ENCODE results near the gene DNHD1. TPM values are rescaled to one million over a fixed set of nuclear protein-coding genes. Genes with fewer than 3 reads are reported as not detected.
A peak's percentile ranks its signal among the peaks of the same experiment; 100 is the strongest.

The DNHD1 gene
- total RNA-seq, 4 donors from 2014 or later = 3.4 to 10.5 (median 4.3) TPM

DNA sequence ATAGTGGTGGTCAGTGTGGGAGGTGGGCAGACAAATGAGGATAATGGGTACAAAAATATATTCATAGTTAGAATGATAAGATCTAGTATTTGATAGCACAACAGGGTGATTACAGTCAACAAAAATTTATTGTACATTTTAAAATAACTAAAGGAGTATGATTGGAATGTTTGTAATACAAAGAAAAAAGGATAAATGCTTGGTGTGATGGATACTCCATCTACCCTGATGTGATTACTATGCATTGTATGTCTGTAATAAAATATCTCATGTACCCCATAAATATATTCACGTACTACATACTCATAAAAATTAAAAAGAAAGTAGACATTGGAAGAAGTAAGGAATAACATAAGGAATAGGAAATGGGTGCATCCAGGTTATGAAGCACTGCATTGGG is 90.9 kb downstream of the DNHD1 start:
- TF ChIP-seq POLR2A (IDR thresholded peaks at IDR 0.05) = no peak
- Histone ChIP-seq H3K27me3 (no peaks in the 10 kb centered on the region), H3K36me3 (peaks cover 0 to 8% of the 10 kb centered on the region in 2 donors), H3K27ac (peak overlapping the region in 3 of 4 donors; percentile 33 to 46 (median 44)), H3K4me1 (peaks cover 0 to 3% of the 10 kb centered on the region in 2 donors), H3K9me3 (peaks cover 0 to 14% (median 0%) of the 10 kb centered on the region in 3 donors), H3K4me3 (no peak overlapping the region)
- ATAC-seq (no peak), DNase-seq (no peak)
- in situ Hi-C loops (cut with MboI; ENCODE audit: low sequenced_read_pairs in 4 of 4) (no loop called here), intact Hi-C loops (cut with DNase I; ENCODE audit: low total_unique reads) (no loop called here)

DNA sequence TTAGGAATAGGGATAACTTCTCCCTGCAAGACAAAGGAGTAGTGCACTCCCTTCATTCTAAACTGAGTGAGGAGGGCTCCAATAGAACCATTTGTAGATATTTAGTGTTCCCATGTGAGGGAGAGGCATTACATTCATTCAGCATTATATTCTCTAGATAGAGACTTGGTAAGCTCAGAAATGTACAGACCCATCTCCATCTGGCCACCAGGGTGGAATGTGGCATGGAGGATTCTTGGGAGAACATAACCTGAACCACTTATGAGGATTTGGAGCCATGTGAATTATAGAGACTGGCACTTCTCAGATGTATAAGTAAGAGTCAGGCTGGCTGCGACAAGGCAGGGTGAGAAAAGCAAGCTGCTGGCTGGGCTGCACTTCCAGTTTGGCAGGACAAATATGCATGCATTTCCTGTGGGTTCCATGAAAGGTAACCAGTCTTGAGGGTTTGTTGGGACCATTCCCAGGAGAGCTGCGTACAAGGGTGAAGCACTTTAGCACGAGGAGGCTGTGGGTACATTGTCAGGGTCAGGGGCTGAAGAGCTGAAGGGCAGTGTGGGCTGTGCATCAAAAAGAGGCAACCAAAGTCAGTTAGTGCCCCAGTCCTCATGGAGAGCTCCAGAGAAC is 97.2 kb downstream of the DNHD1 start:
- H3K4me3 ChIP-seq = no peak overlapping the region
- no peaks in the 10 kb centered on the region for H3K27me3 ChIP-seq
- ATAC-seq (no peak), DNase-seq (no peak)
- TF ChIP-seq, protein P1, sequence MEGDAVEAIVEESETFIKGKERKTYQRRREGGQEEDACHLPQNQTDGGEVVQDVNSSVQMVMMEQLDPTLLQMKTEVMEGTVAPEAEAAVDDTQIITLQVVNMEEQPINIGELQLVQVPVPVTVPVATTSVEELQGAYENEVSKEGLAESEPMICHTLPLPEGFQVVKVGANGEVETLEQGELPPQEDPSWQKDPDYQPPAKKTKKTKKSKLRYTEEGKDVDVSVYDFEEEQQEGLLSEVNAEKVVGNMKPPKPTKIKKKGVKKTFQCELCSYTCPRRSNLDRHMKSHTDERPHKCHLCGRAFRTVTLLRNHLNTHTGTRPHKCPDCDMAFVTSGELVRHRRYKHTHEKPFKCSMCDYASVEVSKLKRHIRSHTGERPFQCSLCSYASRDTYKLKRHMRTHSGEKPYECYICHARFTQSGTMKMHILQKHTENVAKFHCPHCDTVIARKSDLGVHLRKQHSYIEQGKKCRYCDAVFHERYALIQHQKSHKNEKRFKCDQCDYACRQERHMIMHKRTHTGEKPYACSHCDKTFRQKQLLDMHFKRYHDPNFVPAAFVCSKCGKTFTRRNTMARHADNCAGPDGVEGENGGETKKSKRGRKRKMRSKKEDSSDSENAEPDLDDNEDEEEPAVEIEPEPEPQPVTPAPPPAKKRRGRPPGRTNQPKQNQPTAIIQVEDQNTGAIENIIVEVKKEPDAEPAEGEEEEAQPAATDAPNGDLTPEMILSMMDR (IDR thresholded peaks at IDR 0.05 in 4 of 5, conservative IDR thresholded peaks at IDR 0.05 in 1 of 5) = no peak
- no peak for TF ChIP-seq POLR2A (IDR thresholded peaks at IDR 0.05)
- in situ Hi-C loops (cut with MboI; ENCODE audit: low sequenced_read_pairs in 4 of 4) = no loop called here
- peaks cover 0 to 37% of the 10 kb centered on the region in 2 donors for H3K36me3 ChIP-seq
- no peaks in the 10 kb centered on the region for H3K9me3 ChIP-seq
- intact Hi-C loops (cut with DNase I; ENCODE audit: low total_unique reads) = no loop called here
- peaks cover 4 to 16% of the 10 kb centered on the region in 2 donors for H3K4me1 ChIP-seq
- peak overlapping the region in 1 of 4 donors; percentile 21 for H3K27ac ChIP-seq

DNA sequence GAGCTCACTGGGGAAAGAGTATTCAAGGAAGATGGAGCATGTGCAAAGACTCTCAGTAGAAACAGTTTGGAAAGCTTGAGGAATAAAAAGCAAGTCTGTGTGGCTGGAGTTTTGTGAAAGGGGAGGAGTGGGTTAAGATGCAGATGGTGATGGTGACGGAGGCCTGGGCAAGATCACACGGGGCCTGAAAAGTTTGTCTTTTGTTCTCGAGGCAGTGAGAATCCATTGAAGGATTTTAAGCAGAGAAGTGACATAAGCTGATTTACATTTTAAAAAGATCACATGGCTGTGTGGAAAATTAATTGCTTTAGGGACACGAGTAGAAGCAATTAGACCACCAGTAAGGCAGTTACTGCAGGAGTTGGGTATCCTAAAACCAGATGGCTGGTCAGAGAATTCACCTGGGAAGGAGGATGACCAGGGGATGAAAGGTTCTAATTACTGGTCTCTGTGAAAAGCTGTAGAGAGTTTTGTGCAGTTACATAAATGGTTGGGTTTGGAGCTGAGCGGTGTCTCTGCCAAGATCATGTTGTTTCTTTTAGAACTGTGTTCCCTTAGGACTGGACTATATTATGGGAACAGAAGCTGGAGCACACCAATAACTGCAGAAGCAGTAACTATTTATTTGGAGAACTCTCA is 99.3 kb downstream of the DNHD1 start:
- H3K27me3 ChIP-seq = no peaks in the 10 kb centered on the region
- intact Hi-C loops (cut with DNase I; ENCODE audit: low total_unique reads) = no loop called here
- in situ Hi-C loops (cut with MboI; ENCODE audit: low sequenced_read_pairs in 4 of 4) = no loop called here
- TF ChIP-seq POLR2A (IDR thresholded peaks at IDR 0.05) = no peak
- TF ChIP-seq, protein P1 (IDR thresholded peaks at IDR 0.05 in 4 of 5, conservative IDR thresholded peaks at IDR 0.05 in 1 of 5) = no peak
- peaks cover 0 to 58% of the 10 kb centered on the region in 2 donors for H3K36me3 ChIP-seq
- peak; percentile 24 to 32 for ATAC-seq
- no peak for DNase-seq
- H3K27ac ChIP-seq = peak overlapping the region; percentile 31 to 55 (median 38)
- no peaks in the 10 kb centered on the region for H3K9me3 ChIP-seq
- H3K4me3 ChIP-seq = no peak overlapping the region
- H3K4me1 ChIP-seq = peaks cover 4 to 18% of the 10 kb centered on the region in 2 donors

DNA sequence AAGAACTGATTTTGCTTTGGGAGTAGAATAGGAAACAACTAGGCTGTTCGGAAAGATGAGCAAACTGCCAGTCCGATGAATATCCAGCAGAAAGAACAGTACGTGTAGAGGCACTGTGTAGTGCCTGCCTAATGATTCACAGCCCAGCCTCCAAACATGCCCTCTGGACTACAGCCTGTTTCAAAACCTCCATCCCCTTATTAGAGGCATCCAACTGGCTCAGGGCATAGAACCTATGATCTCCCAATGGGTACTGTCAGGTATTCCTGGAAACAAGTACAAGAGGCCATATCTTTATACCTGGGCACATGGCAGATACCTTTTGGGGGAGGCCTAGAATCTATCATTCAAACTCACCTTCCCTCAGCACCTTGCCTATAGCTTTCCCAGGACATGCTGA is 101.5 kb downstream of the DNHD1 start:
- intact Hi-C loops (cut with DNase I; ENCODE audit: low total_unique reads) = no loop called here
- in situ Hi-C loops (cut with MboI; ENCODE audit: low sequenced_read_pairs in 4 of 4) = no loop called here
- Histone ChIP-seq H3K9me3 (no peaks in the 10 kb centered on the region), H3K27ac (no peak overlapping the region), H3K36me3 (peaks cover 0 to 57% of the 10 kb centered on the region in 2 donors), H3K4me3 (no peak overlapping the region), H3K27me3 (no peaks in the 10 kb centered on the region), H3K4me1 (peaks cover 17 to 33% of the 10 kb centered on the region in 2 donors)
- no peak for ATAC-seq
- TF ChIP-seq, protein P1 (IDR thresholded peaks at IDR 0.05 in 4 of 5, conservative IDR thresholded peaks at IDR 0.05 in 1 of 5) = no peak
- no peak for TF ChIP-seq POLR2A (IDR thresholded peaks at IDR 0.05)
- no peak for DNase-seq

- no peak for DNase-seq
- H3K27me3 ChIP-seq = no peaks in the 10 kb centered on the region
- peaks cover 0 to 52% of the 10 kb centered on the region in 2 donors for H3K36me3 ChIP-seq
- H3K27ac ChIP-seq = no peak overlapping the region
- in situ Hi-C loops (cut with MboI; ENCODE audit: low sequenced_read_pairs in 4 of 4) (no loop called here), intact Hi-C loops (cut with DNase I; ENCODE audit: low total_unique reads) (no loop called here)
- ATAC-seq = no peak
- H3K9me3 ChIP-seq = no peaks in the 10 kb centered on the region
- H3K4me1 ChIP-seq = peaks cover 20 to 30% of the 10 kb centered on the region in 2 donors
- no peak overlapping the region for H3K4me3 ChIP-seq
- TF ChIP-seq, protein P1 (IDR thresholded peaks at IDR 0.05 in 4 of 5, conservative IDR thresholded peaks at IDR 0.05 in 1 of 5) = no peak
- TF ChIP-seq POLR2A (IDR thresholded peaks at IDR 0.05) = no peak
Observed at GRCh38 chr11:6599449-6599848, 102.4 kb downstream of the DNHD1 start.
